GM12874 (cell line): ENCODE data around the gene PRAC1.

ENCODE experiments used
- TF ChIP-seq, protein P1 (sequence below): IDR thresholded peaks from 2 replicates; pipeline ENCODE4 v1.5.1; 2011; ENCODE audit warnings: low read depth, mild to moderate bottlenecking, control low read depth, low read length, moderate library complexity; ENCODE audit not compliant: insufficient read depth

The PRAC1 gene

DNA sequence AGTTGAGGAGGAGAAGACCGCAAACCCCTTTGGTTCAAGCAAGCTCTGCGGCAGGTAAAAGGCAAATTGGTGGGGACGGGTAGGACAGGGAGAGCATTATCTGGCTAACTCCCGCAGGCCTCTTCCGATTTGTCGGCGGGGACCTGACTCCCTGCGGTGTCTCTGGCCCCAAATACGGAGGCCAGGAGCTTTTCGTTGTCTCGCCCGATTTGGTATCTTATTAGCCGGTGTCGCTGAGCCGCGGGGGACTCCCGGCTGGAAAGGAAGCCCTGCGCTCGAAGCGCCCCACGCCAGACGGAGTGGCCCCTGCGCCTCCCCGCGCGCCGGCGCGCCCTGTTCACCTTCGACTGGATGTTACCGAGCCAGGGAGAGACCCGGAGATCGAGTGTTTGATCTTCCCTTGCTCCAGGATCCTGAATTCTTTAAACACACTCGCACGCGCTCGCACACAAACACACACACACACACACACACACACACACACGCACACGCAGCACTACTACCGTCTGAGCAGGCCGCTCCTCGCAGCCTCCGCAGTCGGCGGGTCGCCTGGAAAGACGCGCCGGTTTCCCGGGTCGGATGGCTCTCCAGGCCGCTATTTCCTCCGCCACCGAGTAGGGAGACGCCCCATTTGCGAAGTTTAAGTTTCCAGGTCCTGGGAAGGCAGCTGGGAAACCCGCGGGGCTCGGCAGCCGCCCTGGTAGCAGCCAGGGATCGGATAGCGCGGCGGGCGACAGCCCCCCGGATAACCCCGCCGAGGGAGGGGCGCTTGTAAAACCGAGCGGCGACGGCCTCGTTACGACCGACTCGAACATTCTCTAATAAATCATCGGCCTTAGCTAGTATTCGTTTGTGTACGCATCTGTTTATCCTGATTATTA lies 3.3 kb downstream of the PRAC1 start:
- TF ChIP-seq, protein P1, sequence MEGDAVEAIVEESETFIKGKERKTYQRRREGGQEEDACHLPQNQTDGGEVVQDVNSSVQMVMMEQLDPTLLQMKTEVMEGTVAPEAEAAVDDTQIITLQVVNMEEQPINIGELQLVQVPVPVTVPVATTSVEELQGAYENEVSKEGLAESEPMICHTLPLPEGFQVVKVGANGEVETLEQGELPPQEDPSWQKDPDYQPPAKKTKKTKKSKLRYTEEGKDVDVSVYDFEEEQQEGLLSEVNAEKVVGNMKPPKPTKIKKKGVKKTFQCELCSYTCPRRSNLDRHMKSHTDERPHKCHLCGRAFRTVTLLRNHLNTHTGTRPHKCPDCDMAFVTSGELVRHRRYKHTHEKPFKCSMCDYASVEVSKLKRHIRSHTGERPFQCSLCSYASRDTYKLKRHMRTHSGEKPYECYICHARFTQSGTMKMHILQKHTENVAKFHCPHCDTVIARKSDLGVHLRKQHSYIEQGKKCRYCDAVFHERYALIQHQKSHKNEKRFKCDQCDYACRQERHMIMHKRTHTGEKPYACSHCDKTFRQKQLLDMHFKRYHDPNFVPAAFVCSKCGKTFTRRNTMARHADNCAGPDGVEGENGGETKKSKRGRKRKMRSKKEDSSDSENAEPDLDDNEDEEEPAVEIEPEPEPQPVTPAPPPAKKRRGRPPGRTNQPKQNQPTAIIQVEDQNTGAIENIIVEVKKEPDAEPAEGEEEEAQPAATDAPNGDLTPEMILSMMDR, result no peak

DNA sequence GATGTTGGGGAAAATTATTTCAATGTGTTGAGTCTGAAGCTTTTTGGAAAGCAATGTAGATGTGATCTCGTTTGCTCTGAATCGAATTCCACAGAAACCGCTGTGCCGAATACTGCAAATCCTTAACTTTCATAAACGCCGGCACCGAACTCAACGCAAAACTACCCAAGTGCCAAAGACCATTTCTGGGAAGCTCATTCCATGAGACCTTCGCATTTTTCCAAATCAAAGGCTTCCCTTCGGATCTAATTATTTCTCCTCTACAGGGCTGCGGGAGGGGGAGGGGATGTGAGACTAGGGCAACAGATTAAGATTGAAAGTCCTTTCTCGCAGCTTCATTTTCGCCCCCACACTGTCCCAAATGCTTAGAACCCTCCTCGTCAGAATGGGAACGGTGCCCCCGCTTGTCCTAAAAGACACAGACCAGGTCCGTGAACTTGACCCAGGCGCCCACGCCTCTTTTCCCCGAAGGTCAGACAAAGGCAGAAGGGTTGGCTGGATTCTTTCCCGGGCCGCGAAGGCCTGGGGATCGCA lies 4.0 kb downstream of the PRAC1 start:
- TF ChIP-seq, protein P1, result no peak

- TF ChIP-seq, protein P1, result no peak
Observed at GRCh38 chr17:48717367-48718226, 4.7 kb downstream of the PRAC1 start.

- TF ChIP-seq, protein P1, result no peak
Observed at GRCh38 chr17:48715496-48716399, 6.6 kb downstream of the PRAC1 start.

- TF ChIP-seq, protein P1, result no peak
Observed at GRCh38 chr17:48711128-48711527, 11.2 kb downstream of the PRAC1 start.

- TF ChIP-seq, protein P1, result no peak
Observed at GRCh38 chr17:48704361-48705248, 17.7 kb downstream of the PRAC1 start.
